ENCODE measurements around the gene SIAH3. TPM values are rescaled to one million over a fixed set of nuclear protein-coding genes. Genes with fewer than 3 reads are reported as not detected.

SIAH3 gene
- total and polyA plus RNA-seq, 10 of the 15 experiments (the other 5 are each of a cell fraction or from before 2014, with no cell fraction given) = not detected

GRCh38 chr13:45831851-45832250, 19.7 kb downstream of the SIAH3 start:
- Histone ChIP-seq H3K27ac (ENCODE audit: control insufficient read depth, insufficient read depth) (no peak overlapping the region), H3K27me3 (replicated peaks in 1 of 2; ENCODE audit: control insufficient read depth in 2 of 2, insufficient read depth in 2 of 2, low read length in 1 of 2) (no peaks in the 10 kb centered on the region; a peak in 2 of 4 replicates), H3K4me1 (ENCODE audit: control insufficient read depth, insufficient read depth, low read length) (no peaks in the 10 kb centered on the region), H2AFZ (ENCODE audit: control insufficient read depth, low read depth, low read length) (no peak overlapping the region), H4K20me1 (ENCODE audit: control insufficient read depth, insufficient read depth) (no peaks in the 10 kb centered on the region; the same call in 1 of the 2 replicates), H3K9me3 (replicated peaks; ENCODE audit: control insufficient read depth, insufficient read depth, low read length) (no peaks in the 10 kb centered on the region), H3K36me3 (ENCODE audit: control insufficient read depth in 2 of 2, insufficient read depth in 2 of 2, low read length in 1 of 2) (no peaks in the 10 kb centered on the region), H3K9ac (ENCODE audit: control insufficient read depth, insufficient read depth, low read length) (no peak overlapping the region), H3K79me2 (ENCODE audit: control insufficient read depth, insufficient read depth, low read length) (no peaks in the 10 kb centered on the region), H3K4me3 (no peak overlapping the region), H3K4me2 (ENCODE audit: control insufficient read depth, insufficient read depth) (no peak overlapping the region)
- TF ChIP-seq BCL11A (IDR thresholded peaks at IDR 0.05; ENCODE audit: low read depth, low read length) = no peak
- no peak for TF ChIP-seq MEF2B (IDR thresholded peaks at IDR 0.05; ENCODE audit: partially characterized antibody, poor library complexity, severe bottlenecking)
- no peak for TF ChIP-seq STAT3 (IDR thresholded peaks at IDR 0.05; ENCODE audit: low read depth, low read length)
- TF ChIP-seq BRCA1 (IDR thresholded peaks at IDR 0.05; ENCODE audit: low read depth, low read length) = no peak
- no peak for TF ChIP-seq ETV6 (conservative IDR thresholded peaks at IDR 0.05 in 1 of 2, IDR thresholded peaks at IDR 0.05 in 1 of 2; ENCODE audit: borderline replicate concordance in 1 of 2, low read depth in 1 of 2)
- TF ChIP-seq REST (IDR thresholded peaks at IDR 0.05; ENCODE audit: low read depth, low read length) = no peak
- no peak for TF ChIP-seq PKNOX1 (IDR thresholded peaks at IDR 0.05)
- no peak for TF ChIP-seq DPF2 (IDR thresholded peaks at IDR 0.05)
- no peak for TF ChIP-seq RCOR1 (conservative IDR thresholded peaks at IDR 0.05; ENCODE audit: low read depth, low read length)
- no peak for TF ChIP-seq SPI1 (IDR thresholded peaks at IDR 0.05; ENCODE audit: borderline replicate concordance, insufficient read depth, low read depth, low read length)
- TF ChIP-seq, protein P1, sequence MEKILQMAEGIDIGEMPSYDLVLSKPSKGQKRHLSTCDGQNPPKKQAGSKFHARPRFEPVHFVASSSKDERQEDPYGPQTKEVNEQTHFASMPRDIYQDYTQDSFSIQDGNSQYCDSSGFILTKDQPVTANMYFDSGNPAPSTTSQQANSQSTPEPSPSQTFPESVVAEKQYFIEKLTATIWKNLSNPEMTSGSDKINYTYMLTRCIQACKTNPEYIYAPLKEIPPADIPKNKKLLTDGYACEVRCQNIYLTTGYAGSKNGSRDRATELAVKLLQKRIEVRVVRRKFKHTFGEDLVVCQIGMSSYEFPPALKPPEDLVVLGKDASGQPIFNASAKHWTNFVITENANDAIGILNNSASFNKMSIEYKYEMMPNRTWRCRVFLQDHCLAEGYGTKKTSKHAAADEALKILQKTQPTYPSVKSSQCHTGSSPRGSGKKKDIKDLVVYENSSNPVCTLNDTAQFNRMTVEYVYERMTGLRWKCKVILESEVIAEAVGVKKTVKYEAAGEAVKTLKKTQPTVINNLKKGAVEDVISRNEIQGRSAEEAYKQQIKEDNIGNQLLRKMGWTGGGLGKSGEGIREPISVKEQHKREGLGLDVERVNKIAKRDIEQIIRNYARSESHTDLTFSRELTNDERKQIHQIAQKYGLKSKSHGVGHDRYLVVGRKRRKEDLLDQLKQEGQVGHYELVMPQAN (conservative IDR thresholded peaks at IDR 0.05) = no peak
- ChIA-PET CTCF (no interaction called here), SMC1A (ENCODE audit: uncharacterized antibody, unreplicated experiment) (interaction anchor here (1.1 kb wide), 1 partner anchor 24 kb away, joined by 3 read pairs; no protein-coding TSS in a partner anchor), POLR2A (no interaction called here), RAD21 (ENCODE audit: unreplicated experiment) (no interaction called here)
- DNase-seq (ENCODE audit: low read depth, low spot score) (no peak), FAIRE-seq (no peak), ATAC-seq (no peak)
- intact Hi-C loops (cut with micrococcal nuclease; ENCODE audit: unreplicated experiment) = no loop called here
- in situ Hi-C loops (cut with MboI) = no loop called here
- WGBS (ENCODE audit: insufficient coverage, insufficient replicate concordance, low lambda C conversion rate, missing lambda C conversion rate) = 23% methylated on average over 4 of the region's 4 CpGs
- no TSS peak for BruUV-seq (replicated peaks)

Measured in GM12878 (cell line).